Right cardiac atrium (tissue), 5 donors: ENCODE measurements around the gene RASA3. TPM values are rescaled to one million over a fixed set of nuclear protein-coding genes. Genes with fewer than 3 reads are reported as not detected.

Source experiments
- ATAC-seq, 2 donors: fragments of 200-7000 bp; cut with Tn5 transposase; one replicate each; pipeline versions ENCODE4 v1.8.0 to v1.9.1; 2020; ENCODE audit warnings: moderate library complexity in 2 of 2, mild to moderate bottlenecking in 1 of 2
- DNase-seq, 3 donors: peaks; one replicate each; pipeline ENCODE4 v3.0.0-alpha.2; 2020
- H3K27ac ChIP-seq: one replicate; pipeline ENCODE4 v1.5.1; 2013; ENCODE audit warnings: mild to moderate bottlenecking, low read length, control low read depth, moderate library complexity
- H3K27me3 ChIP-seq: one replicate; pipeline ENCODE4 v1.6.1; 2013; ENCODE audit not compliant: control insufficient read depth, insufficient read depth
- H3K4me1 ChIP-seq: one replicate; pipeline ENCODE4 v1.6.1; 2013; ENCODE audit warnings: low read length; ENCODE audit not compliant: control insufficient read depth, insufficient read depth
- H3K4me3 ChIP-seq: one replicate; pipeline ENCODE4 v1.5.1; 2013; ENCODE audit warnings: low read length, control low read depth
- H3K9me3 ChIP-seq: one replicate; pipeline ENCODE4 v1.6.1; 2013; ENCODE audit warnings: low read length; ENCODE audit not compliant: control insufficient read depth
- WGBS: extraction: QIAGEN DNeasy Blood & Tissue Kit; methylation state at CpG from one replicate; pipeline ENCODE4 v1.1.7; 2013; 5-methylcytosine and 5-hydroxymethylcytosine counted together
- intact Hi-C, 4 donors: fragments of 100-400 bp; cut with DNase I; formaldehyde crosslinking; loops; one replicate each; pipeline versions ENCODE4 v1.11.0 to v1.14.0; 2022 to 2023
- polyA plus RNA-seq: library from polyadenylated mRNA; stranded (reverse); fragments of 200-250 nt; gene quantifications from one replicate; pipeline ENCODE4 v1.2.3, GENCODE V29; 2013
- total RNA-seq, 4 donors: library from RNA; stranded (reverse); fragmentation: NEBNext Ultra II Directional; extraction: Animal tissue kit (Norgen Biotek cat#: 25700); gene quantifications; one replicate each; pipeline ENCODE4 v1.2.1, GENCODE V29; 2021
- donor health status: healthy with polysubstance abuse.
- donor health status: DM: no; HTN: yes; CAD: no.
- donor health status: DM: no; HTN: no; CAD: no.
- donor health status: DM: no; HTN: yes; CAD: no; lungs with severe emphysema.
- donor health status: DM: yes; HTN: yes; CAD: no.

The RASA3 gene
- total and polyA plus RNA-seq, 5 donors: 7.4 to 15.5 (median 10.8) TPM

DNA sequence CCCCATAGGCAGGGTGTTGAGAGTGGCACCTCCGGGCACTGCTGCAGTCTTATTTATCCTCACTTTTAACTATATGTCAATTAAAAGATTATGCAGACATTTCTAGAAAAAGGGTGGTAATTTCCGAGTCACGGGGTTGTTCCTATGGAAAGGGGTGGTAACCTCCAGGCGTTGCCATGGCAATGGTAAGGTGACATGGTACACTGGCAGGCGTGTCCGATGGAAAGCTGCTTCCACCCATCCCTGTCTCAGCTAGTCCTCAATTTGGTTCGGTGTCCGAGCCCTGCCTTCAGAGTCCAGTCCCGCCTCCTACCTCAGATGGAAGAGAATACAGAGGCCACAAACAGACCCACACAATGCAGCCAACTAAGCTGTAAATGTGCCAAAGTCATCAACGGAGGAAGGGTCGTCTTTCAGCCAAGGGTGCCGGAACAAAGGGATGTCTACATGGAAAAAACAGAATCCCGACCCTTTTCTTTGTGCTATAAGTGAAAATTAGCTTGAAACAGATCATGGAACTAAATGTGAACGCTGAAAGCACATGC, 85.9 kb downstream of the RASA3 start:
- DNase-seq: no peak

DNA sequence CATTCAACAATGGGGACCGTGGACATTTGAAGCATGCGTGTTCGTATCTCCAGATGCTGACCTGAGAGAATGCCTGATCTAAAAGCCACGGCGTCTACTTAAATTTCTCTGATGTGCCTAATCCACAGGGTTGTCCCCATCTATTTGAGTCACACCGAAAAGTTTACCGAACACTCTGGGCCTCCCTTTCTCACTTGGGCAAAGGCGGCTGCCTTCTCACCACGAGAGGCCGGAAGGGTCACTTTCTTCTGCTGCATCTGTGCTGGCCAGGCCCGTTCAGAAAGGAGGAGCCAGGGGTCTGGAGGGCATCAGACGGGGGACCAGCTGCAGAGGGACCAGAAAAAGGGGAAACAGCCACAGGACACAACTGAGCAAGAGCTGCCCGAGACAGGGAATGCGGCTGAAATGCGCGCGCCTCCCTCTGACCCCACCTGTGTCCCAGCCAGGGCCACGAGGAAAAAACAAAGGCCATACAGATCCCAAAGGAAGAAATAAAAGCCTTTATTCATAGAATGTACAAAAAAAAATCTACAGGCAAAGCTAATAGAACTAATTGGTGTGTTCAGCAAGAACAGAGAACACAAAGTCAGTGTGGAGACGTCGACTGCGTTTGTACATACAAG, 87.2 kb downstream of the RASA3 start:
- H3K4me3 ChIP-seq: no peak overlapping the region
- no peaks in the 10 kb centered on the region for H3K9me3 ChIP-seq
- ATAC-seq: no peak
- H3K4me1 ChIP-seq: no peaks in the 10 kb centered on the region
- H3K27me3 ChIP-seq: no peaks in the 10 kb centered on the region
- DNase-seq: no peak
- WGBS: 88% methylated on average over 21 of the region's 21 CpGs
- intact Hi-C loops: no loop called here
- no peak overlapping the region for H3K27ac ChIP-seq

More for the DNA sequence above, 85.9 kb downstream of the RASA3 start:
- no peaks in the 10 kb centered on the region for H3K27me3 ChIP-seq
- intact Hi-C loops: no loop called here
- H3K4me1 ChIP-seq: no peaks in the 10 kb centered on the region
- ATAC-seq: no peak
- H3K27ac ChIP-seq: no peak overlapping the region
- H3K9me3 ChIP-seq: no peaks in the 10 kb centered on the region
- H3K4me3 ChIP-seq: no peak overlapping the region
- 84% methylated on average over 14 of the region's 14 CpGs for WGBS

DNA sequence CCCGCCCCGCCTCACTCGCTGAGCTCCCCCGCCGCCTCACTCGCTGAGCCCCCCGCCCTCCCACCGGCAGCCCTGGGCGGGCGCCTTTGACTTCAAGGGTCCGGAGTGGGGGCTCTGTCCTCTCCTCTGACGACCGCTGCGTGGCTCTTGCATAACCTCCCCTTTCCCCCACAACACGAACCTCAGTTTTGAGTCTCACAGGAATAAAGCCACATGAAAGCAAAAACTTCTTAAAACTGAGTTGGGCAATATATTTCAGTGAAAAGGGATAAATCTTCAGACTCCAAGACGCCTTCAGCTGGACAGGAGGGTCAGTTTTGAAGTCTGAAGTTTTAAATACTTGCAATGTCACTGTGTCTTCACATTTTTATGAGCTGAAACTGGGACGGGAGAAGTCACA, 87.9 kb downstream of the RASA3 start:
- 77% methylated on average over 14 of the region's 17 CpGs for WGBS
- Histone ChIP-seq H3K27ac (no peak overlapping the region), H3K27me3 (no peaks in the 10 kb centered on the region), H3K4me1 (no peaks in the 10 kb centered on the region), H3K9me3 (no peaks in the 10 kb centered on the region), H3K4me3 (no peak overlapping the region)
- ATAC-seq: no peak
- DNase-seq: peak in 2 of 3 donors; percentile 48 to 71
- intact Hi-C loops: no loop called here

DNA sequence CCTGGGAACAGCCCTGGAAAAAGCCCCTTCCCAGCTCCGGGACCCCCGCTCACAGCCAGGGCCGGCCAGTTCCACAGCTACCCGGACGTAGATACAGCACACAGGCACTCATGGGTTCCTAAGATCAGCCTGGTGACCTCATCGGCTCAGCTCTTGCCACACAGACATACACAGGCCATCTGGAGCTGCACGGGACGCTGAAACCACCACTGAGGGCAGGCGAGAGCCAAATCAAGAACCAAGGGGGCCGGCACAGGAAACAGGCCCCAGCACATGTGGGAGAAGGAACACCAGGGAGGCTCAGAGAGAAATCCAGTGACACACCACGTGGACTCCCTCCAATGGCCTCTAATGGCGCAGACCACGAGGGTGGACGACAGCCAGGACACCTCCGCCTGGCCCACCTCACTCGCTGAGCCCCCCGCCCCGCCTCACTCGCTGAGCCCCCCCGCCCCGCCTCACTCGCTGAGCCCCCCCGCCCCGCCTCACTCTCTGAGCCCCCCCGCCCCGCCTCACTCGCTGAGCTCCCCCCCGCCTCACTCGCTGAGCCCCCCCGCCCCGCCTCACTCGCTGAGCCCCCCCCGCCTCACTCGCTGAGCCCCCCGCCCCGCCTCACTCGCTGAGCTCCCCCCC, 88.9 kb downstream of the RASA3 start:
- no peak overlapping the region for H3K4me3 ChIP-seq
- no peak overlapping the region for H3K27ac ChIP-seq
- no peaks in the 10 kb centered on the region for H3K27me3 ChIP-seq
- WGBS: 78% methylated on average over 30 of the region's 37 CpGs
- H3K9me3 ChIP-seq: no peaks in the 10 kb centered on the region
- no peaks in the 10 kb centered on the region for H3K4me1 ChIP-seq
- ATAC-seq (peak; percentile 63 to 82), DNase-seq (peak; percentile 76 to 89 (median 89))
- intact Hi-C loops: no loop called here

DNA sequence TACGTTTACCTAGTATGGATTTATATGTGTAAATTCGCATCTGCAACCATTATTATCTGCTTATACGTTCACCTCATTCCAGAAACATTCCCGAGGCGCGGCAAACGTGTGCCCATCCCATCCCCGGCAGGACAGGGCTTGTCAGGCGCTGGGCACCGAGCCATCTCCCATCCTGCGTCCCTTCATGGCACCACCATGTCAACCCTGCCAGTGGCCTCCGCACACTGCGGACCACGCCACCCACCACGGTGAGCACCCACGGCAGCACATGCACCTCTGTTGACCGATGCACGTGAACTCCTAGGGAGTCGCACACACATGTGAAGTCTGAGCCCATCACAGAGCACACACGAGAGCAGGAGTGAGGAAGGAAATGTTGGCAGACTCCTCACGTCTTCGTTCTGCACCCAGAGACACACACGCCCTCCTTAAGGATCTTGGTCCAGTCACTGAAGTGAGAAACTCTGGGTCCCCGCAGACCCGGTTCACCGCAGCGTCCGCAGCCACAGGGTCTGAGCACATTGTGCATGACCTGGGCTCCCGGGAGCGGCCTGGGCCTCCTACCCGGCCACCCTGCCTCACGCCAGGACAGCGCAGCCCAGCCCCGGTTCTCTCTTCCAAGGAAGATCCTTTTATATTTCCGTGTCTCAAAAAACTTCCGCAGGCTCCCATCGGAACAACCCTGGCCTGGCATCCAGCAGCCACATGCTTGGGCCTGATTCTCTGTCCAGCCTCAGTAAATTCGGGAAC, 90.2 kb downstream of the RASA3 start:
- 92% methylated on average over 38 of the region's 38 CpGs for WGBS
- DNase-seq (peak in 1 of 3 donors; percentile 56), ATAC-seq (no peak)
- Histone ChIP-seq H3K27ac (no peak overlapping the region), H3K27me3 (no peaks in the 10 kb centered on the region), H3K9me3 (no peaks in the 10 kb centered on the region), H3K4me1 (no peaks in the 10 kb centered on the region), H3K4me3 (no peak overlapping the region)
- intact Hi-C loops: no loop called here

DNA sequence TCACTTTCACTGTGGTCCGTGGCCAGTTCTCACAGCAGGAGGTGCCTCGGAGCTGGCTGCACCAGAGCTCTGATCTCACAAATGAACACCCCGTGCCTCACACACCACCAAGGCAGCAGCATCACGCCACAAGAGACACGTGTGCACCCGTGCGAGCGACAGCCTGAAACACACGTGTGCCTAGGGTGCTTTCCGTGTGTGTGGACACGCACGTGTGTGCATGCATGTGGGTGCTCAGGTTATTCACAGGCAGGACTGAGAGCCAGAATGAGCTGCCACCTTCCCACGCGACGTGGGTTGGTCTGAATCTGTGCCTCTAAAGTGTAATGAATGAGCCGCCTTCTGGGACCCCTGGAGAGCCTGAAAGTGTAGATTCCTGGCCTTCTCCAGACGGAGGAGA, 90.9 kb downstream of the RASA3 start:
- Histone ChIP-seq H3K27ac (no peak overlapping the region), H3K4me3 (no peak overlapping the region), H3K9me3 (no peaks in the 10 kb centered on the region), H3K4me1 (no peaks in the 10 kb centered on the region), H3K27me3 (no peaks in the 10 kb centered on the region)
- DNase-seq: no peak
- 93% methylated on average over 17 of the region's 17 CpGs for WGBS
- no peak for ATAC-seq
- intact Hi-C loops: no loop called here

DNA sequence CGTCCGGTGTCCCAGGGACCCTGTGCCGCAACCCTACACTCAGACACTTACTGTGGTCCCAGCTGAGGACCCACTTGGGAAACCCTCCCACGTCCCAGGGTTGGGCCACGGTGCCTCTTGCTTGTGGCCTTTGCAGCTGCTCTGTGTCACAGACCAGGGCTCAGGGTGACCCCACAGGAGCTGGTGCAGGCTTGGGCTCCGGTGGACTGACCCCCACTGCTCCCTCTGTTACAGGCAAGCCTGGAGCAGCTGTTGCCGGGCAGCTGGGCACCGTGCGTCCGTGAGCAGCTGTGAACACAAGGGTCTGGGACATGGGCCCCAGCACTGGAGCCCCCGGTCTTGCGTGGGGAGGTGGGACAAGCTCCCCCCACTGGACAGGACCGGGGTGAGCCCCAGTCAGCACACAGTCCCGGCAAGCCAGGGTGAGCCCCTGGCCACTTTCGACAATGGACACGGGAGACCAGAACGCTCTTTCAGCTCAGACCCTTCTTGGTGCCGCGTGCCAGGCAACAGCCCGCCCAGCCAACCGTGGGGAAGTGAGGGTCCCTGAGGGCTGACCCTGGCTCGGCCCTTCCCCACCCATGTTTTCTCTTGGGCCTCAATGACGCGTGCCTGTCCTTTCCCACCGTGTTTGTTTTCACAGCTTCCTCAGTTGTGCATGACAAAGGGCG, 92.8 kb downstream of the RASA3 start:
- no peak for ATAC-seq
- no peaks in the 10 kb centered on the region for H3K4me1 ChIP-seq
- WGBS: 85% methylated on average over 26 of the region's 26 CpGs

DNA sequence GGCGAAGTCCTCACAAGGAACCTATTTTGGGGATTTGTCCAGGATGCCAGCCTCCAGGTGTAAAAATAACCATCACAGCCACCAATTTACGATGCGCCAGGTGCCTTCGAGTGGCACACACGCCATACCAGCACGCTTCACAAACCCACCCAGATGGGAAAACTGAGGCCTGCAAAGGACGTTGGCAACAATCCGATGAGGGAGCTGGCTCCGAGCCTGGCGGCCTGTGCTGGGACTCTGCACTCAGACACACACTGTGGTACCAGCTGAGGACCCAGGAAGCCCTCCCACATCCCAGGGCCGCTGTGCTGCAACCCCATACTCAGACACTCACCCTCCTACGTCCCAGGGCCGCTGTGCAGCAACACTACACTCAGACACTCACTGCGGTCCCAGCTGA, 93.5 kb downstream of the RASA3 start:
- no peaks in the 10 kb centered on the region for H3K9me3 ChIP-seq
- no peak for ATAC-seq
- H3K27ac ChIP-seq: no peak overlapping the region
- H3K4me3 ChIP-seq: no peak overlapping the region
- H3K4me1 ChIP-seq: no peaks in the 10 kb centered on the region
- intact Hi-C loops: no loop called here
- no peaks in the 10 kb centered on the region for H3K27me3 ChIP-seq
- WGBS: 90% methylated on average over 14 of the region's 14 CpGs
- peak in 1 of 3 donors; percentile 56 for DNase-seq

More for the DNA sequence above, 92.8 kb downstream of the RASA3 start:
- DNase-seq: peak in 1 of 3 donors; percentile 53
- Histone ChIP-seq H3K27ac (no peak overlapping the region), H3K9me3 (no peaks in the 10 kb centered on the region), H3K4me3 (no peak overlapping the region), H3K27me3 (no peaks in the 10 kb centered on the region)
- intact Hi-C loops: no loop called here

DNA sequence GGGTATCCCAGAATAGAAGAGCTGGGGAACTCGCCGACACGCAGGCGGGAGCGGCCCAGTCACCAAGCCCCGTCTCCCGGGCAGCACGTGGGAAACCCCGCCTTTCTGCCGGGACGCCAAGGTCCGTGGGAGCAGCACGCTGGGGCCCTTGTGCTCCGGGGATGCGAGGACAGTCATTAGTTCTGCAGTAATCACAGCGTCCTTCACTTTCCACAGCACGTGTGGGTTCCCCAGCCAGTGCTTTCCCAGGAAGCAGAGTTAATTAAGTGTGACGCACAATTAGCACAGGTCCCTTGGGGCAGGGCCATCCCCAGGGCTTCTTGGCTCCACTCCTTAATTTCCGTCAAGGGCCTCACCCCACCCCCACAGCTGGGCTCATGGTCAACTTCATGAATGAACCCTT, 94.2 kb downstream of the RASA3 start:
- DNase-seq (peak; percentile 63 to 84 (median 81)), ATAC-seq (peak; percentile 18 to 34)
- no peaks in the 10 kb centered on the region for H3K27me3 ChIP-seq
- WGBS: 65% methylated on average over 19 of the region's 19 CpGs
- no peak overlapping the region for H3K27ac ChIP-seq
- no peaks in the 10 kb centered on the region for H3K9me3 ChIP-seq
- no peaks in the 10 kb centered on the region for H3K4me1 ChIP-seq
- no peak overlapping the region for H3K4me3 ChIP-seq
- intact Hi-C loops: no loop called here

DNA sequence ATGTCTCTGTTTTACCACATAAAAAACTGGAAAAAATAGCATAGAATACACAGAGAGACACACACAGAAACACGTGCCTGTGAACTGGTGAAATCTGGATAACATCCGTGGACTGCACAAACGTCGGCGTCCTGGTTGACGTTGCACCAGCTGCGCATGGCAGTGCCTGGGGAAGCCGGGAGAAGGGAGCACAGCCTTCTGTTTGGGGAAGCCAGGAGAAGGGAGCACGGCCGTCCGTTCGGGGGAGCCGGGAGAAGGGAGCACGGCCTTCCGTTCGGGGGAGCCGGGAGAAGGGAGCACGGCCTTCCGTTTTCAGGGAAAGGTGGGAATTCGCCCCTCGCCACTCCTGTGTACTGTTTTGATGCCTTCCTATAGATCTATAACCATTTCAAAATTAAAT, 94.7 kb downstream of the RASA3 start:
- DNase-seq (peak in 1 of 3 donors; percentile 53), ATAC-seq (no peak)
- Histone ChIP-seq H3K4me1 (no peaks in the 10 kb centered on the region), H3K4me3 (no peak overlapping the region), H3K9me3 (no peaks in the 10 kb centered on the region), H3K27ac (no peak overlapping the region), H3K27me3 (no peaks in the 10 kb centered on the region)
- intact Hi-C loops: no loop called here
- WGBS: 94% methylated on average over 21 of the region's 21 CpGs
